Measurements from ENCODE around the gene USP48.
"Not testable (repeated sequence)": the region's sequence is repeated elsewhere in the genome, so short reads cannot be mapped to it uniquely, and the experiment has no call there.

The USP48 gene

DNA sequence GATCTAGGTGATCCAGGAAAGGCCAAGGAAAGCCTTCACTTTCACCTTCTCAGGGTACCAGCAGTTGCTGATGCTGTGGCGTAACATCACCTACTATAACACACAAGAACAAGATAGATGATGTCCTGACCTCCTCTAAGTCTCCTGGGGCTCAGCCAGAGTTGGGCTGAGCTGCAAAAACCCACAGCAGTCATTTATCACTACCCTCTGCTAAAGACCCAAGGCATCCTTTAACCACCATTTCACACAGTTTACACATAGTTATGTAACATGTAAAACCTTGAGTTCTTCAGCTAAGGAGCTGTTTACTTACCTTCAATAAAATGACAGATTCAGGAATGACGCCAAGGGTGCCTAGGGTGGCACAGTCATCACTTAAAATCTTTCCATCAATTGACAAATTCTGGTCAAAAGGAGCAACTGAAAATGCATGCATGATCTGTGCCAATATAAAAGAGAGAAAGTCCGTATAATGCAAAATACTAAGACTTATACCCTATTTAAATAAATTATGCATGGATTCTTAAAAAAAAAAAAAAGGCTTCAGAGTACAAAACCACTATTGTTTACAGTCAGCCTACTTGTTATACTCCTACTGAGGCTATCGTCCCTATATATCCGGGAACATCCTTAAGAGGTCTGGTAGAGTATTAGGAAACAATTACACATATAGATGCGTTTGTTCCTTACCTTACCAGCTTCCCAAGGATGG lies 93.1 kb downstream of the USP48 start:
- no peak for DNase-seq

GRCh38 chr1:21687081-21687529 lies 95.8 kb downstream of the USP48 start:
- DNase-seq = no peak

- no peak for DNase-seq
These were observed 96.8 kb downstream of the USP48 start for GRCh38 chr1:21685946-21686678.

DNA sequence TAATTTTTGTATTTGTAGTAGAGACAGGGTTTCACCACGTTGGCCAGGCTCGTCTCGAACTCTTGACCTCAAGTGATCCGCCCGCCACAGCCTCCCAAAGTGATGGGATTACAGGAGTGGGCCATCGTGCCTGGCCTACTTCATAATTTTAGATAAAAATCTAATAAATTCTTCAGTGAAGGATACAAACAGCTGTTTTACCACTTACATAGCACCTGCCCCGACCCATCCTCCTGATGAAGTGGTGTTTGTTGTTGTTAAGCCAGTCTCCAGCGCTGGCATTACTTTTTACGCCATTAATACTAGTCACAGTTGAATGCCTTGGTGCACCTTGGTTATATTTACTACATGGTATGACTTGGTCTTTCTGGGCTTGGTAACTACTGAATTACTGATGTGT lies 101.5 kb downstream of the USP48 start:
- no peak for DNase-seq

- no peak for DNase-seq
These were observed 102.0 kb downstream of the USP48 start for GRCh38 chr1:21680918-21681317.

- DNase-seq = no peak
These were observed 102.6 kb downstream of the USP48 start for GRCh38 chr1:21680381-21680780.

DNA sequence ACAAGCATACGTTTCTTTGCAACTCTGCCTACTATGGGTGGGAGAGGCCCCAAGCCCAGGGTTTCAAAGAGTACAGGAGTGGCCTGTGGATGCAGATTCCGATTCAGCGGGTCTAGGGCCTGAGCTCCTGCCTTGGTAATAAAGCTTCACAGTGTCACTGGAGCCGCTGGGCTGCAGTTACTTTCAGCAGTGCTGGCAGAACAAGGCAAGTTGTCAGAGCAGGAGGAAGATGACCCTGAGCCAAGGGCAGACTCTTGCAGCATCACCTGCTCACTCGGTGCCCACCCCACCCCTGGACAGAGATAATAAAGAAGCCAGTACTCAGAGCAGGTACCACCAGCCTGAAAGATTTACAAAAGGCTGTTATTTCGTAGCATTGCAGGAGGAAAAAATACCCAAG lies 105.8 kb downstream of the USP48 start:
- DNase-seq = no peak

- no peak for DNase-seq
These were observed 108.0 kb downstream of the USP48 start for GRCh38 chr1:21674957-21675356.

GRCh38 chr1:21673853-21674252 lies 109.1 kb downstream of the USP48 start:
- not testable (repeated sequence) for DNase-seq

- no peak for DNase-seq
These were observed 109.6 kb downstream of the USP48 start for GRCh38 chr1:21673277-21673780.

DNA sequence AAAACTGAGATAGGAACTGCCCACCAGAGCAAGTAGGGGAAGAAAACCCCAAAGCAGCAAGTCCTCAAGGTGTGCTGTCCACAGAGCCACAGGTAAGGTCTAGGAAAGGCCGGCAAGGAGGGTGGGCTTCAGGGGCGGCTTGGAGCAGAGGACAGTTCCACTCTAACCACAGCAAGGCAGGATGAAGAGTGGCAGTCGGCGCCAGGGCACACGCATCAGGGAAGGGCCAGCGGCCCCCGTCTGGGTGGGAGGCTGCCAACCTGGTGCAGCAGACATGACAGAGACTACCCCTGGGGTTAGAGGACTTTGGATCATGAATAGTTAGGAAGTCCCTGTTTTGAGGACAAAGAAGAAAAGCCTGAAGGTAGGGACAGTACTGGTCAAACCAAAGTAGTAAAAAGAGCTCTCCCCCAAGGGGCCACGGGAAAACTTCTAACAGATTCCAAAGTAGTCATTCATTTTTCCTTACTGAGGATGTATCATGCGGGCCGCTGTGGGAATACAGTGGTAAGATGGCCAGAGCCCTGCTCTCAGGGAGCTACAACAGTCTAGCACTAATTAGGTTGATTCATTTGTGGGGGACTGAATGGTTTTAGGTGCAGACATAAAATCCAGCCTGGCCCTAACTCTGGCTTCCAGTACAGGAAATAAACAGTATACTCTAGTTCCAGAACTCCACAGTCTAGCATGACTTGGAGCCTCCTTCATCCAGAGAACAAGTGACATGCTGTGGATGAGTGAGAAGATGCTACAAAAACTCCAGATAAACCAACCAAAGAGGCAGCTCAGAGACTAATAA lies 110.3 kb downstream of the USP48 start:
- DNase-seq = no peak

- no peak for DNase-seq
These were observed 111.0 kb downstream of the USP48 start for GRCh38 chr1:21671915-21672314.

DNA sequence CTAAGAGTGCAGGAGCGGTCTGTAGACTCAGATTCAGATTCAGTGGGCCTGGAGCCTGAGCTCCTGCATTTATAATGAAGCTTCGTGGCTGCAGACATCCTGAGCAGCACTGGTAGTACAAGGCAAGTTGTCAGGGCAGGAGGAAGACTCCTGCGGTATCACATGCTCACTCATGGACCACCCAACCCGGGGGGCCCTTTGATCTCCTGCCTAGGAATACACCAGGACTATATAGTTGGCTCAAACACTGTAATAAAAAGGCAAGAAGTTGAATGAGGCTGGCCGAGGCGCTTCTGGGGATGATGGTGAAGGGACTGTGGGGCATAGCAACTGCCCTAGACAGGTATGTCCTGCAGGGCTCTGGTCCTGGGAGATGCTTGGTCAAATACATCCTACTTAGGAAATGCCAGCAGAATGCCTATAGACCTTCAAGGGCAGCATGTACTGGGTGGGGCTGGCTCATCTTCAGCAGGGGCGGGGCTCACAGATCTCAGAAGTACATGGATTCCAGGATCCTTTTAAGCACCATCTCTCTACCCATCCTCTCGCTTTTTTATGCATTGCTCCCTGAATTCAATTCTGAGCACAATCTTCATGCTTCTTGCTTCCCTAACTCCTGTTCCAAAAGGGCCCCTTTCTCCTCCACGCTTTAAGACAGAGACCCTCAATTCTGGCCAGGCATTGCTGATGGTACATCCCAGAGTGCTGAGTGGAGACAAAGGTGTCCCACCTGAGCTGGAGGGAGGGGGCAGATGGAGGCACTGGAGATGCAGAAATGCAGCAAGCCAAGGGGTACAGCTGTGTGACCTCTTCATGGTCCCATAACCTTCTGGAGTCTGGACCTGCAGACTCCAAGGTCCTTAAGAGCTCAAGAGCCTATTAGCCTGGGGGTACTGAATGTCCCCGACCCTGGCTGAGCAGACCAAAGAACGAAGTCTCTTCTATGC lies 111.7 kb downstream of the USP48 start:
- no peak for DNase-seq

DNA sequence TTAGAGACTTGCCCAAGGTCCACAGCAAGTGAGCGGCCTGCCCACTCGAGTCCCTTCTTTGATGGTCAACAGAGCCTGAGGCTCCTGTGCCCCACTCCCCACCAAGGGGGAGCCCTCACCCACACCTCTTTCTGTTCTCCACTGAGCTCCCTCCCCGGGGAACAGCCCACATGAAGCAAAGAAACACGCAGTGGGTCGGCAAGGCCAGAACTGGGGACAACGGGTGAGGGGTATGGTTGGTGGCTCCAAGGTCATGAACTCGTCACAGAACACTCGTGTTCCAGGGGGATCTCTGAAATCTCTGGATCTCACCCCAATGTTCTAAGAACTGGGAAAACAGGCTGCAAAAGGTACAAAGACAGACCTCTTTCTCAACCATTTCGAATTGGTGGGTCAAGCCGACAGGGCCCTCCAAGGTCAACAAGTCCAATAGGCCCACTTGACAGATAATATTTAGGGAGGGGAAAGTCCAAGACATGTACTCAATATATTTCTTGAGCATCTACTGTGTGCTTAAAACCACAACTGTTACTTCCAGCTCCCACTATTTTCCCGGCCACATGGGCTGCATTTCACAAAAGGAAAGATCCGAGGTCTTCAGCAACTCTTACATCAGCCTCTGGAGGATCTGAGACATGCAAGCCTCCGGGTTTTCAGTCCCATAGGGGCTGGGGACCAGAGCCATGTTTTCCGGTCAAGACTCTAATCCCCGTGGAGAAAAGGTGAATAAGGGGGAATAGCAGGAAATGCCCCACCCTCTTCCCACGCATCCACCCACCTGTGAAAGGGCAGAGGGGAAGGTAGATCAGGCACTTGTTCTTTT lies 112.7 kb downstream of the USP48 start:
- DNase-seq = no peak

- DNase-seq = peak in 4 of 6 experiments; percentile 9 to 35 (median 24)
These were observed 113.5 kb downstream of the USP48 start, which contains the start of gene RAP1GAP for GRCh38 chr1:21669258-21670058. RAP1GAP (minus strand) TSS chr1:21669357; CDS start chr1:21620032, 49,325 bp downstream.

DNA sequence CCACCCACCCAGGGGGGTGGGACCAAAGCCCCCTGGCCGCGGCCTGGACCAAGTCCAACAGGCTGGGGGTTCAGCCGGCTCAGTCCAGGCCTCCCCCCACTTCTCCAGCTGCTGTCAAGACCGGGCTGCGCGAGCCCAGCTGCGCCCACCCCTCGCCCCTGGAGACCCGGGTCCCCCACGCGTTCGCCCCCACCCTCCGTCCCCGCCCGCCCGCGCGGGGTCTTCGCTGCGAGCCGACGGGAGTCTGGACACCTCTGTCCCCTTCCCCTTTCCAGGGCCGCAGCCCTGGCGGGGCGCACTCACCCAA lies 114.0 kb downstream of the USP48 start:
- no peak for DNase-seq

DNA sequence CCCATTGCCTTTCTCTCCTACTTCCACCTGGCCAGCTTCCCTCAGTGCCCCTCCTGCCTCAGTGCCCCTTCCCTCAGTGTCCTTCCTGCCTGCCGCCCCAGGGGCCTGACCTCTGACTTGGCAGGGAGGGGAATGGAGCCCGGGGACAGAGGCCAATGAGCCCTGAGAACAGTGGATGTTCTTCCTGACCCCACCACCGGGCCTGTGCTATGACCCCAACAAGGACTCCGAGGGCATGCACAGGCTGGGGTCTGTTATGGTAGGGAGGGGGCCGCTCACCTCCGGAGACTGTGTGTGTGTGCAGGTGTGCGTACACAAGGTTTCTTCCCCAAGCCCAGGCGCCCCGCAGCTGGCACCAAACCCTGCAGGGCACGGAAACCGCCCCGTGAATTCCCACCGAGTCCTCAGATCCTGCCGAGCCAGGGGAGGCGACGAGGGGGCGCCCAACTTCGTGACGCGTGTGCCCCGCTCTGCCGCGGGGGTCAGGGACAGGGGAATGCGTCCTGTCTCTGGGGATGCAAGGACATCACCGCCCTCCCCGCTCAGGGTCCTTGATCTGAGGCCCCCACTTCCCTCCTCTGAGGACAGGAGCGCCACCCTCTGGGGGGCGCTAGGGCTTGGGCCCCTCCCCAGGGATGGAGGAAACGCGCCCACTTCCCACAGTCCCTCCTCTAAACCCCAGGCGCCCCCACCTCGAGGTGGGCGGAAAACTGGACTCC lies 114.6 kb downstream of the USP48 start:
- no peak for DNase-seq

DNA sequence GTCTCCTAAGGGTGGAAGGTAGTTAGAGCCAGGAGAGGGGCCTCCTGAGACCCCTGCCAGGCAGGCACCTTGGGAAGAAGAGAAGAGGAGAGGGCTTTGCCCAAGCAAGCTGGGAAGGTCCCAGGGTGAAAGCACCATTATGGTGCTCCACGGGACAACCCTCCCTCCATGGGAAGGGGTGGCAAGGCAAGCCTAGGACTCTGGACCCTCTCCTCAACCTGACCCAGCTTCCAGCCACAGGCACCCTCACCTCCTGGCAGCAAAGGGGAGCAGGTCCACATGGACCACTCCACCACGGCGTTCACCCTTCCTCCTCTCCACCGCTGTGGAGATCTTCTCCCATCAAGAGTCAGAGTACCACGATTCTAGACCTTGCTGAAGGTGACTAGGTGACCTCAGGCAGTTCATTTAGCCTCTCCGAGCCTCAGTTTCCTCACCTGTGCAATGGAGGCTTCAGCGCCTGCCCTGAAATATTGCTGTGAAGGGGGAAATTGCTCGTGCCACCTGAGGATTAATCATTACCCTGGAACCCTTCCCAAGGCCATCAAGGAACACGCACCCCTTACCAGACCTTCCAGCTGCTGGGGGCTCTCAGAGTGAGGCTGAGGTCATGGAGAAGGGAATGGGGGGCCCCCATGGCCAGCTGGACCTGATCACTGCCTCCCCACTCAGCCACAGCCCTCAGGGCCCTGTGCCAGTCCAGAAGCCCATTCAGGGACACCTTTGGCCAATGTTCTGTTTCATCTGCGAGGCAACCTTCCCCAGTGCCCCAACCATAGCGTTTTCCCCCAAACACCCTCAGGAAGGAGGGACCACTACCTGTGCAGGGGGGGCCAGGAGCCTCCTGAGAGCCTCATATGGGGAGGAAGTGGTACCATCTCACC lies 115.4 kb downstream of the USP48 start:
- DNase-seq = no peak
